Heart left ventricle (tissue), 13 donors: ENCODE results near the gene SAMD11.
"Not testable (repeated sequence)": the region's sequence is repeated elsewhere in the genome, so short reads cannot be mapped to it uniquely, and the experiment has no call there.

Experiments used
- POLR2A ChIP-seq, 2 donors: fragments of 450-650 bp; IDR thresholded peaks; one replicate each; pipeline ENCODE4 v1.6.1; 2017; ENCODE audit warnings: antibody characterized with exemption in 2 of 2, mild to moderate bottlenecking in 2 of 2, moderate library complexity in 2 of 2
- TF ChIP-seq, protein P1 (sequence below), 12 donors: fragments of 200-600 bp; sonication (generic) in 4 of 12; IDR thresholded peaks; one replicate each; pipeline versions ENCODE4 v1.5.0 to v1.8.0; 2018 to 2022; ENCODE audit warnings: antibody characterized with exemption in 12 of 12, mild to moderate bottlenecking in 5 of 12
- donor health status: ischemic (EF 13 %, LVEDD 7.1; RV severe dilation, severe dysfunction).
- donor health status: DM: no; HTN: yes; CAD: no.
- donor health status: DM: no; HTN: no; CAD: no.
- donor health status: ischemic (EF 25% LVEDD 6.9; RV normal size, moderate dysfunction).
- donor health status: ischemic (EF 25% LVEDD 5.7; RV mildly dilated, moderate dysfunction).
- donor health status: ischemic (EF 35%, LVEDD 5.7; RV mildly dilated, moderate dysfunction).
- donor health status: nonischemic (EF 11% LVEDD 7.7; RV severe dilation, severe dysfunction).
- donor health status: DM: yes; HTN: yes; CAD: no.
- donor health status: PGD.
- donor health status: ischemic (EF 29% LVEDD 5.4; RV normal size, mild dysfunction).
- donor health status: nonischemic (EF 23%, LVEDD 6.1; RV moderate dilation, normal function).

DNA sequence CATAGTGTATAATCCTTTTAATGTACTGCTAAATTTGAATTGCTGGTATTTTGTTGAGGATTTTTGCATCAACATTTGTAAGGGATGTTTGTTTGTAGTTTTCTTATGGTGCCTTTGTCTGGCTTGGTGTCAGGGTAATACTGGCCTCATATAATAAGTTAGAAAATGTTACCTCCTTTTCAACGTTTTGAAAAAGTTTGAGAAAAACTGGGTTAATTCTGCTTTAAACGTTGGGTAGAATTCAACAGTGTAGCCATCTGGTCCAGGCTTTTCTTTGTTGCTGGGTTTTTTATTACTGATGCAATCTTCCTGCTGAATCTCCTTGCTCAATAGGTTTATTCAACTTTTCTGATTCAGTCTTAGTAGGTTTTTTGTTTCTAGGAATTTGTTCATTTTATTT lies 43.2 kb upstream of the SAMD11 start:
- TF ChIP-seq, protein P1, sequence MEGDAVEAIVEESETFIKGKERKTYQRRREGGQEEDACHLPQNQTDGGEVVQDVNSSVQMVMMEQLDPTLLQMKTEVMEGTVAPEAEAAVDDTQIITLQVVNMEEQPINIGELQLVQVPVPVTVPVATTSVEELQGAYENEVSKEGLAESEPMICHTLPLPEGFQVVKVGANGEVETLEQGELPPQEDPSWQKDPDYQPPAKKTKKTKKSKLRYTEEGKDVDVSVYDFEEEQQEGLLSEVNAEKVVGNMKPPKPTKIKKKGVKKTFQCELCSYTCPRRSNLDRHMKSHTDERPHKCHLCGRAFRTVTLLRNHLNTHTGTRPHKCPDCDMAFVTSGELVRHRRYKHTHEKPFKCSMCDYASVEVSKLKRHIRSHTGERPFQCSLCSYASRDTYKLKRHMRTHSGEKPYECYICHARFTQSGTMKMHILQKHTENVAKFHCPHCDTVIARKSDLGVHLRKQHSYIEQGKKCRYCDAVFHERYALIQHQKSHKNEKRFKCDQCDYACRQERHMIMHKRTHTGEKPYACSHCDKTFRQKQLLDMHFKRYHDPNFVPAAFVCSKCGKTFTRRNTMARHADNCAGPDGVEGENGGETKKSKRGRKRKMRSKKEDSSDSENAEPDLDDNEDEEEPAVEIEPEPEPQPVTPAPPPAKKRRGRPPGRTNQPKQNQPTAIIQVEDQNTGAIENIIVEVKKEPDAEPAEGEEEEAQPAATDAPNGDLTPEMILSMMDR (IDR thresholded peaks at IDR 0.05) = not testable (repeated sequence)
- TF ChIP-seq POLR2A (IDR thresholded peaks at IDR 0.05) = not testable (repeated sequence)
